ENCODE data around the gene TAS1R3.

GRCh38 chr1:1282998-1283397 is 48.1 kb upstream of the TAS1R3 start:
- TF ChIP-seq, protein P1, sequence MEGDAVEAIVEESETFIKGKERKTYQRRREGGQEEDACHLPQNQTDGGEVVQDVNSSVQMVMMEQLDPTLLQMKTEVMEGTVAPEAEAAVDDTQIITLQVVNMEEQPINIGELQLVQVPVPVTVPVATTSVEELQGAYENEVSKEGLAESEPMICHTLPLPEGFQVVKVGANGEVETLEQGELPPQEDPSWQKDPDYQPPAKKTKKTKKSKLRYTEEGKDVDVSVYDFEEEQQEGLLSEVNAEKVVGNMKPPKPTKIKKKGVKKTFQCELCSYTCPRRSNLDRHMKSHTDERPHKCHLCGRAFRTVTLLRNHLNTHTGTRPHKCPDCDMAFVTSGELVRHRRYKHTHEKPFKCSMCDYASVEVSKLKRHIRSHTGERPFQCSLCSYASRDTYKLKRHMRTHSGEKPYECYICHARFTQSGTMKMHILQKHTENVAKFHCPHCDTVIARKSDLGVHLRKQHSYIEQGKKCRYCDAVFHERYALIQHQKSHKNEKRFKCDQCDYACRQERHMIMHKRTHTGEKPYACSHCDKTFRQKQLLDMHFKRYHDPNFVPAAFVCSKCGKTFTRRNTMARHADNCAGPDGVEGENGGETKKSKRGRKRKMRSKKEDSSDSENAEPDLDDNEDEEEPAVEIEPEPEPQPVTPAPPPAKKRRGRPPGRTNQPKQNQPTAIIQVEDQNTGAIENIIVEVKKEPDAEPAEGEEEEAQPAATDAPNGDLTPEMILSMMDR (IDR thresholded peaks at IDR 0.05 in 2 of 3, conservative IDR thresholded peaks at IDR 0.05 in 1 of 3; ENCODE audit: borderline replicate concordance in 1 of 3, insufficient read depth in 1 of 3, low read depth in 2 of 3, low read length in 2 of 3) = no peak
- TF ChIP-seq TCF7L2 (IDR thresholded peaks at IDR 0.05; ENCODE audit: borderline replicate concordance, extremely low read depth, insufficient read depth, insufficient read length) (no peak), JUND (IDR thresholded peaks at IDR 0.05) (no peak), SIN3A (IDR thresholded peaks at IDR 0.05; ENCODE audit: low read depth) (no peak), POLR2AphosphoS5 (IDR thresholded peaks at IDR 0.05; ENCODE audit: low read depth, low read length) (no peak), POLR2A (IDR thresholded peaks at IDR 0.05; ENCODE audit: borderline replicate concordance, extremely low read depth, insufficient read depth, insufficient read length) (no peak), SP1 (IDR thresholded peaks at IDR 0.05; ENCODE audit: low read depth) (no peak), ZFX (IDR thresholded peaks at IDR 0.05) (no peak), CEBPB (IDR thresholded peaks at IDR 0.05; ENCODE audit: low read depth) (no peak), YY1 (IDR thresholded peaks at IDR 0.05; ENCODE audit: extremely low read depth, insufficient replicate concordance, low read depth, low read length) (no peak)
- TF ChIP-seq, protein P2, sequence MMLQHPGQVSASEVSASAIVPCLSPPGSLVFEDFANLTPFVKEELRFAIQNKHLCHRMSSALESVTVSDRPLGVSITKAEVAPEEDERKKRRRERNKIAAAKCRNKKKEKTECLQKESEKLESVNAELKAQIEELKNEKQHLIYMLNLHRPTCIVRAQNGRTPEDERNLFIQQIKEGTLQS (IDR thresholded peaks at IDR 0.05) = no peak

Data from HCT116 (cell line).